Ishikawa (cell line): ENCODE results near the gene SAMD9L.

Experiments used
- RAD21 ChIP-seq: IDR thresholded peaks from 2 replicates; pipeline ENCODE4 v1.6.1; 2012; ENCODE audit warnings: low read depth
- TAF1 ChIP-seq: IDR thresholded peaks from 2 replicates; pipeline ENCODE4 v1.6.1; 2012; ENCODE audit warnings: low read depth, mild to moderate bottlenecking

GRCh38 chr7:93138576-93138975 lies 9.6 kb downstream of the SAMD9L start:
- TF ChIP-seq TAF1, result no peak
- TF ChIP-seq RAD21, result no peak
